K562 (cell line): Measurements from ENCODE around the gene CRYZL1. TPM values are rescaled to one million over a fixed set of nuclear protein-coding genes. Genes with fewer than 3 reads are reported as not detected.
A peak's percentile ranks its signal among the peaks of the same experiment; 100 is the strongest.

Source experiments
- ADNP ChIP-seq: fragments of 200-800 bp; sonication (Bioruptor generic); IDR thresholded peaks from 2 replicates; pipeline ENCODE4 v1.6.1; 2016; ENCODE audit warnings: missing genetic modification characterization, missing compliant biosample characterization
- ATF3 ChIP-seq, 2 experiments: fragments of 450-650 bp in 1 of 2; sonication (generic) in 1 of 2; formaldehyde crosslinking in 1 of 2; IDR thresholded peaks in 1 of 2; conservative IDR thresholded peaks in 1 of 2; 2 replicates each; pipeline versions ENCODE4 v1.6.1 to v1.8.1; 2016 to 2023; ENCODE audit warnings: mild to moderate bottlenecking in 2 of 2, moderate library complexity in 2 of 2, inconsistent platforms in 1 of 2, missing genetic modification reagents in 1 of 2
- CLOCK ChIP-seq: fragments of 250-450 bp; sonication (Bioruptor Pico); IDR thresholded peaks from 2 replicates; pipeline ENCODE4 v1.4.0; 2020; ENCODE audit warnings: mild to moderate bottlenecking, moderate library complexity, borderline replicate concordance
- CSDE1 ChIP-seq, 2 experiments: fragments of 450-650 bp; IDR thresholded peaks; 2 replicates each; pipeline ENCODE4 v1.6.1; 2016; ENCODE audit warnings: mild to moderate bottlenecking in 1 of 2
- EZH2 ChIP-seq: IDR thresholded peaks from 2 replicates; pipeline ENCODE4 v1.6.1; 2012; ENCODE audit warnings: low read depth, mild to moderate bottlenecking, inconsistent platforms, low read length, borderline replicate concordance
- FOS ChIP-seq: IDR thresholded peaks from 3 replicates; pipeline ENCODE4 v1.6.1; 2011; ENCODE audit not compliant: insufficient read length; ENCODE audit errors: extremely low read depth
- FOXK2 ChIP-seq, 2 experiments: fragments of 450-650 bp; IDR thresholded peaks in 1 of 2; conservative IDR thresholded peaks in 1 of 2; 2 replicates each; pipeline ENCODE4 v1.6.1; 2016; ENCODE audit warnings: low read depth in 2 of 2, mild to moderate bottlenecking in 1 of 2
- GTF2E2 ChIP-seq: fragments of 200-800 bp; sonication (Bioruptor generic); IDR thresholded peaks from 2 replicates; pipeline ENCODE4 v1.6.1; 2016; ENCODE audit warnings: missing genetic modification characterization, missing compliant biosample characterization
- HLTF ChIP-seq: fragments of 450-650 bp; IDR thresholded peaks from 2 replicates; pipeline ENCODE4 v1.6.1; 2016
- NBN ChIP-seq: fragments of 450-650 bp; IDR thresholded peaks from 2 replicates; pipeline ENCODE4 v1.6.1; 2016; ENCODE audit warnings: low read depth, mild to moderate bottlenecking
- PCBP2 ChIP-seq: fragments of 200-400 bp; formaldehyde crosslinking; IDR thresholded peaks from 2 replicates; pipeline ENCODE4 v1.6.1; 2018; ENCODE audit warnings: low read length, low read depth, mild to moderate bottlenecking, moderate library complexity; ENCODE audit not compliant: poor library complexity, severe bottlenecking
- POLR2H ChIP-seq: IDR thresholded peaks from 2 replicates; pipeline ENCODE4 v1.6.1; 2016; ENCODE audit warnings: missing genetic modification characterization, low read depth, mild to moderate bottlenecking, control low read depth, missing compliant biosample characterization, moderate library complexity
- SREBF2 ChIP-seq: sonication (generic); formaldehyde crosslinking; IDR thresholded peaks from 2 replicates; pipeline ENCODE4 v1.4.0; 2020; ENCODE audit warnings: mild to moderate bottlenecking, missing genetic modification reagents
- TCF3 ChIP-seq: sonication (generic); formaldehyde crosslinking; IDR thresholded peaks from 2 replicates; pipeline ENCODE4 v1.4.0; 2020; ENCODE audit warnings: mild to moderate bottlenecking, missing genetic modification reagents
- ZNF263 ChIP-seq: sonication (generic); formaldehyde crosslinking; IDR thresholded peaks from 2 replicates; pipeline ENCODE4 v1.8.0; 2022; ENCODE audit warnings: mild to moderate bottlenecking, missing genetic modification reagents, borderline replicate concordance
- ZNF3 ChIP-seq: fragments of 250-450 bp; sonication (Bioruptor Pico); IDR thresholded peaks from 2 replicates; pipeline ENCODE4 v1.5.0; 2021; ENCODE audit warnings: mild to moderate bottlenecking, moderate library complexity
- ZNF316 ChIP-seq: fragments of 450-650 bp; IDR thresholded peaks from 2 replicates; pipeline ENCODE4 v1.6.1; 2016
- ZNF384 ChIP-seq: IDR thresholded peaks from 2 replicates; pipeline ENCODE4 v1.6.1; 2012; ENCODE audit warnings: low read depth, low read length, improper control_type of control experiment
- ZNF551 ChIP-seq: fragments of 250-450 bp; sonication (Bioruptor Pico); IDR thresholded peaks from 2 replicates; pipeline ENCODE4 v1.5.0; 2021; ENCODE audit warnings: mild to moderate bottlenecking, moderate library complexity
- ZNF57 ChIP-seq: fragments of 450-650 bp; formaldehyde crosslinking; IDR thresholded peaks from 2 replicates; pipeline ENCODE4 v1.4.0; 2020; ENCODE audit warnings: mild to moderate bottlenecking, moderate library complexity
- polyA plus RNA-seq, 8 experiments: library from polyadenylated mRNA; depleted of rRNA in 4 of 8; stranded (reverse) in 5 of 8; unstranded in 3 of 8; fragments of >200 nt; fragmentation: Nextera tagmentation in 2 of 8; fragmentation: Illumina TruSeq in 1 of 8; extraction: Ambion mirVana in 2 of 8; extraction: Trizol in 1 of 8; gene quantifications; 2 replicates each; pipeline versions ENCODE4 v1.2.1 to v1.2.3, GENCODE V29; 2011 to 2014; ENCODE audit warnings: inconsistent platforms in 1 of 8, missing spikeins in 1 of 8
- total RNA-seq, 7 experiments: library from RNA; depleted of rRNA in 6 of 7; stranded (reverse); fragments of >200 nt in 6 of 7; fragmentation: Illumina TruSeq in 2 of 7; extraction: Trizol in 2 of 7; gene quantifications; 2 replicates each; pipeline versions ENCODE4 v1.2.1 to v1.2.3, GENCODE V29; 2011 to 2021; ENCODE audit warnings: low replicate concordance in 1 of 7
- TF ChIP-seq, protein P1 (sequence below): IDR thresholded peaks from 2 replicates; pipeline ENCODE4 v1.6.1; 2012; ENCODE audit warnings: low read depth, low read length, improper control_type of control experiment, borderline replicate concordance
- TF ChIP-seq, protein P2 (sequence below): fragments of 450-650 bp; IDR thresholded peaks from 2 replicates; pipeline ENCODE4 v1.6.1; 2017; ENCODE audit warnings: mild to moderate bottlenecking, moderate library complexity

Gene CRYZL1
- total and polyA plus RNA-seq, 9 of the 15 experiments (the other 6 are each of a cell fraction or from before 2014, with no cell fraction given): 19.9 to 98.2 (median 39.2) TPM

GRCh38 chr21:33558777-33559421 lies 82.6 kb downstream of the CRYZL1 start (continued):
- TF ChIP-seq ZNF263 (CRISPR knock-in tag): no peak
- TF ChIP-seq, protein P1, sequence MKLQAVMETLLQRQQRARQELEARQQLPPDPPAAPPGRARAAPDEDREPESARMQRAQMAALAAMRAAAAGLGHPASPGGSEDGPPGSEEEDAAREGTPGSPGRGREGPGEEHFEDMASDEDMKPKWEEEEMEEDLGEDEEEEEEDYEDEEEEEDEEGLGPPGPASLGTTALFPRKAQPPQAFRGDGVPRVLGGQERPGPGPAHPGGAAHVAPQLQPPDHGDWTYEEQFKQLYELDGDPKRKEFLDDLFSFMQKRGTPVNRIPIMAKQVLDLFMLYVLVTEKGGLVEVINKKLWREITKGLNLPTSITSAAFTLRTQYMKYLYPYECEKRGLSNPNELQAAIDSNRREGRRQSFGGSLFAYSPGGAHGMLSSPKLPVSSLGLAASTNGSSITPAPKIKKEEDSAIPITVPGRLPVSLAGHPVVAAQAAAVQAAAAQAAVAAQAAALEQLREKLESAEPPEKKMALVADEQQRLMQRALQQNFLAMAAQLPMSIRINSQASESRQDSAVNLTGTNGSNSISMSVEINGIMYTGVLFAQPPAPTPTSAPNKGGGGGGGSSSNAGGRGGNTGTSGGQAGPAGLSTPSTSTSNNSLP: no peak
- peak; percentile 81 for TF ChIP-seq ATF3 (IDR thresholded peaks at IDR 0.05)
- TF ChIP-seq ATF3 (CRISPR knock-in tag; conservative IDR thresholded peaks at IDR 0.05): no peak
- TF ChIP-seq CLOCK (CRISPR knock-in tag): no peak
- 0 out of 2 replicates have a peak, but pooled peaks have one; percentile 31 for TF ChIP-seq ZNF384
- TF ChIP-seq, protein P2, sequence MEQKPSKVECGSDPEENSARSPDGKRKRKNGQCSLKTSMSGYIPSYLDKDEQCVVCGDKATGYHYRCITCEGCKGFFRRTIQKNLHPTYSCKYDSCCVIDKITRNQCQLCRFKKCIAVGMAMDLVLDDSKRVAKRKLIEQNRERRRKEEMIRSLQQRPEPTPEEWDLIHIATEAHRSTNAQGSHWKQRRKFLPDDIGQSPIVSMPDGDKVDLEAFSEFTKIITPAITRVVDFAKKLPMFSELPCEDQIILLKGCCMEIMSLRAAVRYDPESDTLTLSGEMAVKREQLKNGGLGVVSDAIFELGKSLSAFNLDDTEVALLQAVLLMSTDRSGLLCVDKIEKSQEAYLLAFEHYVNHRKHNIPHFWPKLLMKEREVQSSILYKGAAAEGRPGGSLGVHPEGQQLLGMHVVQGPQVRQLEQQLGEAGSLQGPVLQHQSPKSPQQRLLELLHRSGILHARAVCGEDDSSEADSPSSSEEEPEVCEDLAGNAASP: no peak
- no peak for TF ChIP-seq ZNF3 (CRISPR knock-in tag)
- TF ChIP-seq CSDE1 (IDR thresholded peaks at IDR 0.05): no peak
- TF ChIP-seq EZH2: no peak
- TF ChIP-seq HLTF: no peak
- peak; percentile 70; the same call in 1 of the 2 replicates for TF ChIP-seq ZNF316
- TF ChIP-seq ZNF551 (CRISPR knock-in tag): no peak
- TF ChIP-seq ZNF57 (CRISPR knock-in tag): no peak
- no peak for TF ChIP-seq NBN
- no peak for TF ChIP-seq SREBF2 (CRISPR knock-in tag)
- peak; percentile 40; the same call in 1 of the 2 replicates for TF ChIP-seq ADNP (tag)
- TF ChIP-seq FOXK2 (conservative IDR thresholded peaks at IDR 0.05 in 1 of 2, IDR thresholded peaks at IDR 0.05 in 1 of 2; ENCODE audit: low read depth in 2 of 2): no peak
- TF ChIP-seq GTF2E2 (tag): peak; percentile 42; the same call in 1 of the 2 replicates
- no peak for TF ChIP-seq PCBP2
- no peak for TF ChIP-seq FOS
- no peak for TF ChIP-seq TCF3 (CRISPR knock-in tag)
- 0 out of 2 replicates have a peak, but pooled peaks have one; percentile 17 for TF ChIP-seq POLR2H (tag)
